ENCODE data around the gene ATP1A3.

ATP1A3 gene

DNA sequence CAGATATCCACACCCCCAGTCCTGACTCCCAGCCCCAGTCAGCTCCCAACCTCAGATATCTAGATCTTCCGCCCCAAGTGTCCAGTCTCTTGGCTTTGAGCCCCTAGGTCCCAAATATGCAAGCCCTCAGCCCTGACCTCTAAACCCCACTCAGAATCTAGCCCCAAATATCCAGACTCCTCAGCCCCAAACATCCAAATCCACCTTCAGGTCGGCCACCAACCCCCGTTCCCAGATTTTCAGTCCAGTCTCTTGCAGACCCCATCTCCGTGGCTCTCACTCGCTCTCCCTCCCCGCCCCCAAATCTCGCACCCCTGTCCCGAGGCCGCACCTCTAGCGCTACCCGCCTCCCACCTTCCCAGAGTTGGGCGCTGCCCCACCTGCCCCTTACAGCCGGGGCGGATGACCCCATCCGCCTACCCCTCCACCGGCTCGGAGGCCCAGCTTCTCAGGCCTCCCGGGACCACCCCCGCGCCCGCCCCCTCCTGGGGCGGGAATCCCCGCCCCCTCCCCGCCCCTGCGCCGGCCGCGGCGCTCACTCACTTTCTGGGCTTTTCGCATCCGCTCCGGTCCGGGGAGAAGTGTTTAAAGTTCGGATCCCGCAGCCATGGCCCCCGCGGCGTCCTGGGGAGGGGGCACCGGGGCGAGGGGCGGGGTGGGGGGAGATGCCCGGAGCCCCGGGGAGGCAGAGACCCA, 66.4 kb downstream of the ATP1A3 start:
- FAIRE-seq, result no peak

GRCh38 chr19:41926763-41927496, 67.1 kb downstream of the ATP1A3 start:
- FAIRE-seq, result no peak

- FAIRE-seq, result no peak
These were observed 67.8 kb downstream of the ATP1A3 start for GRCh38 chr19:41926028-41926762.

DNA sequence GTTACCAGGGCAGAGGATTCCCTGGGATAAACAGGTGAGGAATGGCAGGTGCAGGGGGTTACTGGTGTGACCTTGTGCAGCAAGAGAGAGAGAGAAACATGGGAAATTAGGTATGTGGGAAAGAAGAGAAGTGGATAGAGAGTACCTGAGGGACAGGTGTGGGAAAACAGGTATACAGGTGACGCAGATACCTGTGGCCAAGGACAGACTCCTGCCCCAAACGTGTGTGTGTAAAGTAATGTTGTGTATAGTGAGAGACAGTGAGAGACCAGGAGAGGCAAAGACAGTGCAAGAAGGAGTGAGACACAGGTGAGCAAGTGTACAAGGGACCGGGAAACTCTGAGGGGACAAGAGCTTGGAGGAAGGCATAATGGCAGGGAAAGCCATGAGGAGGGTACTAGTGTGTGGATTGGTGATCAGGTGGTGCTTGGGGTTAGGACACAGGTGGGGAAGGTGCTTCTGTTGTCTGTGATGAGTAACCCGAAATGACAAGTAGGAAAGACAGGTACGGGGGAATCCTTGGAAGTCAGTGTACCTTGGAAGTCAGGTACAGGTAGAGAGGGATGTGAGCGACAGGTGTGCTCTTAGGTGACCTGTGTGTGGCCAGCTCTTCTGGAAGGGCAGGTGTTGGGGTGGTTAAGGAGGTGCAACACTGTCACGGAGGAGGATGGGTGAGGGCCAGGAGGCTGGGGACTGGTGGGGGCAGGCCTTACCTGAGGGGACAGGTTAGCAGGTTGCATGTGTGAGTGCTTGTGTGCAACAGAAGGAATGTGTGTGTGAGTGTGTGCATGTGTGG, 68.6 kb downstream of the ATP1A3 start:
- FAIRE-seq, result no peak

GRCh38 chr19:41924151-41925145, 69.6 kb downstream of the ATP1A3 start:
- FAIRE-seq, result no peak

GRCh38 chr19:41923045-41923788, 70.8 kb downstream of the ATP1A3 start:
- FAIRE-seq, result no peak

GRCh38 chr19:41922585-41922984, 71.4 kb downstream of the ATP1A3 start:
- FAIRE-seq, result no peak

- no peak for FAIRE-seq
These were observed 72.2 kb downstream of the ATP1A3 start for GRCh38 chr19:41921577-41922576.

GRCh38 chr19:41920882-41921576, 73.0 kb downstream of the ATP1A3 start:
- FAIRE-seq, result no peak

DNA sequence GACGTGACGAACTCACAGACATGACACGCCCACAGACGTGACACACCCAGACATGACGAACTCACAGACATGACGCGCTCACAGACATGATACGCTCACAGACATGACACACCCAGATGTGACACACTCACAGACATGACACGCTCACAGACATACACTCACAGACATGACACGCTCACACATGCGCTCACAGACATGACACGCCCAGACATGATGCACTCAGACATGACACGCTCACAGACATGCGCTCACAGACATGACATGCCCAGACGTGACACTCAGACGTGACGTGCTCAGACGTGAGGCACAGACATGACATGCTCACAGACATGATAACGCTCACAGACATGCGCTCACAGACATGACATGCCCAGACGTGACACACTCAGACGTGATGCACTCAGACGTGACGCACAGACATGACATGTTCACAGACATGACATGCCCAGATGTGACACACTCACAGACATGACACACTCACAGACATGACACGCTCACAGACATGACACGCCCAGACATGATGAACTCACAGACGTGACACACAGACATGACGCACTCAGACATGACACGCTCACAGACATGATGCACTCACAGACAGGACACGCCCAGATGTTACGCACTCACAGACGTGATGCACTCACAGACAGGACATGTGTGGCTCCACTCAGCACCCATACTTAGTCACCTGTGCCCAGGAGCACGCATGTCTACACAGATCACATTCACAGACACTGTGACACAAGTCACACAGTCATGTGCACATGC, 73.9 kb downstream of the ATP1A3 start:
- FAIRE-seq, result no peak

DNA sequence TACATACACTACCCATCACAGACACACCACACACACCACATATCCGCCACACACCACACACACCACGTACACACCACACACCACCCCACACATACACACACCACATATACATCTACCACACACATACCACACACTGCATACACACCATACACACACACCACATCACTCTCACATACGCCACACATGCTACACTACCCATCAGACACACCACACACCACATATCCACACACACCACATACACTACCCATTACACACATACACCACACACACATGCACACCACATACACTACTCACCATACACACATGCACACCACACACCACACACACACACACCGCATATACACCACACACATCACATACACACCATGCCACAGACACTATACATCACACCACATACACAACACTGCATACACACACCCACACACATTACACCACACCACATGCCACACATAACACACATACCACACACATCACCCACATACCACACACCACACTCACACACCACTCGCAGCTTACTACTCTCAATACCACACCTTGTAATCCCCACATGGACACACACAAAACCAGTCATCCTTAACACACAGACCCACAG, 75.3 kb downstream of the ATP1A3 start:
- no peak for FAIRE-seq

DNA sequence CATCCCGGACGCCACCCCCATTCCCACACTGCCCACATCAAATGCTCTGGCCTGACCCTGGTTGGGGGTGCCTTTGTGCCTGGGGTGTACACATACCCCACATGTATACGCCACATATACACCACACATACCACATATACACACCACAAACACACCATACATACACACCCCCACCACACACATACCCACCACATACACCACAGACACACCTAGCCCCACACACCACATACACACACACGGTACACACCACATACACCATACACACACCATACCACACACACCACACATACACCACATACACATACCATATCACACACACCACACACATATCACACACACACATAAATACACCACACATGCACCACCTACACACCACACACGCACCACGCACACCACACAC, 75.9 kb downstream of the ATP1A3 start:
- FAIRE-seq, result no peak

- FAIRE-seq, result no peak
These were observed 76.4 kb downstream of the ATP1A3 start for GRCh38 chr19:41917676-41918075.

Data from endometrium (tissue), 2 donors.